Measurements from ENCODE around the gene AKAP10. TPM values are rescaled to one million over a fixed set of nuclear protein-coding genes. Genes with fewer than 3 reads are reported as not detected.
A peak's percentile ranks its signal among the peaks of the same experiment; 100 is the strongest.

AKAP10 gene
- total and polyA plus RNA-seq, 2 of the 8 experiments (the other 6 are each of a cell fraction or from before 2014, with no cell fraction given), result 13.3 to 27.0 TPM

GRCh38 chr17:19977293-19978208, at the start of gene AKAP10 (continued):
- peak; percentile 34; the same call in 1 of the 2 replicates for TF ChIP-seq TBP (IDR thresholded peaks at IDR 0.05; ENCODE audit: low read depth, low read length)
- peak; percentile 66; the same call in 1 of the 2 replicates for TF ChIP-seq RBBP5 (IDR thresholded peaks at IDR 0.05; ENCODE audit: borderline replicate concordance, low read depth, low read length)
- no peak for TF ChIP-seq TAF7 (optimal IDR thresholded peaks at IDR 0.05; ENCODE audit: borderline replicate concordance, low read depth, low read length)
- TF ChIP-seq, protein P1, sequence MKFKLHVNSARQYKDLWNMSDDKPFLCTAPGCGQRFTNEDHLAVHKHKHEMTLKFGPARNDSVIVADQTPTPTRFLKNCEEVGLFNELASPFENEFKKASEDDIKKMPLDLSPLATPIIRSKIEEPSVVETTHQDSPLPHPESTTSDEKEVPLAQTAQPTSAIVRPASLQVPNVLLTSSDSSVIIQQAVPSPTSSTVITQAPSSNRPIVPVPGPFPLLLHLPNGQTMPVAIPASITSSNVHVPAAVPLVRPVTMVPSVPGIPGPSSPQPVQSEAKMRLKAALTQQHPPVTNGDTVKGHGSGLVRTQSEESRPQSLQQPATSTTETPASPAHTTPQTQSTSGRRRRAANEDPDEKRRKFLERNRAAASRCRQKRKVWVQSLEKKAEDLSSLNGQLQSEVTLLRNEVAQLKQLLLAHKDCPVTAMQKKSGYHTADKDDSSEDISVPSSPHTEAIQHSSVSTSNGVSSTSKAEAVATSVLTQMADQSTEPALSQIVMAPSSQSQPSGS (IDR thresholded peaks at IDR 0.05; ENCODE audit: low read length), result no peak
- peak; percentile 70 to 92 for TF ChIP-seq POLR2A (IDR thresholded peaks at IDR 0.05; ENCODE audit: control extremely low read depth in 1 of 2, low read depth in 2 of 2, low read length in 2 of 2)
- peak; percentile 74 for TF ChIP-seq TAF1 (IDR thresholded peaks at IDR 0.05; ENCODE audit: low read depth, low read length)
- TF ChIP-seq E2F6 (IDR thresholded peaks at IDR 0.05), result peak; percentile 96
- TF ChIP-seq SRF (IDR thresholded peaks at IDR 0.05; ENCODE audit: low read depth, low read length), result no peak
- TF ChIP-seq RXRA (IDR thresholded peaks at IDR 0.05; ENCODE audit: insufficient read depth, low read depth, low read length), result no peak
- peak; percentile 76 for TF ChIP-seq PHF8 (conservative IDR thresholded peaks at IDR 0.05; ENCODE audit: low read depth, low read length)
- peak; percentile 47 to 59; a peak in 2 of 4 replicates for TF ChIP-seq SIN3A (conservative IDR thresholded peaks at IDR 0.05 in 1 of 2, IDR thresholded peaks at IDR 0.05 in 1 of 2; ENCODE audit: low read depth in 1 of 2, low read length in 2 of 2)
- TF ChIP-seq SP1 (IDR thresholded peaks at IDR 0.05; ENCODE audit: low read depth, low read length), result peak; percentile 53
- no peak for TF ChIP-seq RFX5 (IDR thresholded peaks at IDR 0.05; ENCODE audit: borderline replicate concordance, low read depth, low read length)
- TF ChIP-seq SIRT6 (IDR thresholded peaks at IDR 0.05; ENCODE audit: low read length), result no peak

Measured in H1 (cell line).